22Rv1 (cell line): Measurements from ENCODE around the gene TSPAN2.

Source experiments
- H3K27ac ChIP-seq: fragments of 450-650 bp; 2 replicates; pipeline ENCODE4 v1.5.1; 2017
- CTCF ChIP-seq: fragments of 450-650 bp; IDR thresholded peaks from 2 replicates; pipeline ENCODE4 v1.5.1; 2017; ENCODE audit warnings: mild to moderate bottlenecking
- ZFX ChIP-seq: fragments of 450-650 bp; IDR thresholded peaks from 2 replicates; pipeline ENCODE4 v1.6.1; 2017; ENCODE audit warnings: antibody characterized with exemption, borderline replicate concordance

Gene TSPAN2

GRCh38 chr1:115115521-115116161 lies 26.3 kb upstream of the TSPAN2 start:
- no peak overlapping the region for H3K27ac ChIP-seq
- TF ChIP-seq ZFX: no peak
- no peak for TF ChIP-seq CTCF

GRCh38 chr1:115114308-115114707 lies 25.0 kb upstream of the TSPAN2 start:
- no peak for TF ChIP-seq ZFX
- no peak for TF ChIP-seq CTCF
- no peak overlapping the region for H3K27ac ChIP-seq

DNA sequence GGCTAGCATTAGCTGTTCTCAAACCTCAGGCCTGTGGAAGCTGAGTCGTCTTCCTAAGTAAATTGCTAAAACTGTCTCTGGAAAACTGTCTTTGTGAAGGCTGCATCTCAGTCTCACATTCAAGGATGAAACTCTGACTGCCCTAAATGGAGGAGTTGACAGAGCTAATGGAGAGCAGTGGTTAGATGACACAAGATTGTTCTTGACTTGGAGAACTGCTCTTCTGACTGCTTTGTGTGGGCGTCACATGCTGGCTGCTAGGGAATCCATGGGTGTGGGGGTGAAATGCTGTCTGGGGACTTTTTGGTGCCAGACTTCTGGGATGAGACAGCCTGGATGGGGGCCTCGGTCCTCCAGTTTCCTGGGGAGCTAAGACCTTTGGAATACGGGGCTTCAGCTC lies 24.5 kb upstream of the TSPAN2 start:
- H3K27ac ChIP-seq: no peak overlapping the region
- TF ChIP-seq CTCF: no peak
- TF ChIP-seq ZFX: no peak

- no peak overlapping the region for H3K27ac ChIP-seq
- TF ChIP-seq ZFX (no peak), CTCF (peak; percentile 90)
These were observed 23.4 kb upstream of the TSPAN2 start for GRCh38 chr1:115112496-115113375.

GRCh38 chr1:115107516-115108260 lies 18.4 kb upstream of the TSPAN2 start:
- H3K27ac ChIP-seq: no peak overlapping the region
- no peak for TF ChIP-seq ZFX
- TF ChIP-seq CTCF: no peak

GRCh38 chr1:115105831-115106230 lies 16.5 kb upstream of the TSPAN2 start:
- TF ChIP-seq ZFX (no peak), CTCF (no peak)
- no peak overlapping the region for H3K27ac ChIP-seq
